Left ventricle myocardium inferior (tissue), 1 donor: Measurements from ENCODE around the gene ZBTB9. TPM values are rescaled to one million over a fixed set of nuclear protein-coding genes. Genes with fewer than 3 reads are reported as not detected.

Experiments
- DNase-seq: peaks from one replicate; pipeline ENCODE4 v3.0.0-alpha.2; 2020
- H3K27ac ChIP-seq: fragments of 200-600 bp; replicated peaks from 2 replicates; pipeline ENCODE4 v1.8.0; 2021
- H3K27me3 ChIP-seq: fragments of 200-600 bp; 2 replicates; pipeline ENCODE4 v1.8.0; 2021; ENCODE audit warnings: low read depth
- H3K36me3 ChIP-seq: fragments of 200-600 bp; 2 replicates; pipeline ENCODE4 v1.8.0; 2021
- H3K4me1 ChIP-seq: fragments of 200-600 bp; 2 replicates; pipeline ENCODE4 v1.8.0; 2021
- H3K4me3 ChIP-seq: fragments of 200-600 bp; 2 replicates; pipeline ENCODE4 v1.8.0; 2021; ENCODE audit warnings: mild to moderate bottlenecking, moderate library complexity
- H3K9me3 ChIP-seq: fragments of 200-600 bp; replicated peaks from 2 replicates; pipeline ENCODE4 v1.8.0; 2021
- intact Hi-C: fragments of 100-400 bp; cut with micrococcal nuclease; formaldehyde crosslinking; loops from one replicate; pipeline ENCODE4 v1.11.0; 2022
- total RNA-seq: library from RNA; stranded (reverse); fragmentation: NEBNext Ultra II Directional; extraction: Animal tissue kit (Norgen Biotek cat#: 25700); gene quantifications from one replicate; pipeline ENCODE4 v1.2.1, GENCODE V29; 2021
- TF ChIP-seq, protein P1 (sequence below): fragments of 200-600 bp; IDR thresholded peaks from 2 replicates; pipeline ENCODE4 v1.8.0; 2021; ENCODE audit warnings: antibody characterized with exemption, mild to moderate bottlenecking, borderline replicate concordance
- donor health status: DM: no; HTN: yes; CAD: no; lungs with severe emphysema.

ZBTB9 gene
- total RNA-seq, 1 donor from 2014 or later, result 4.9 TPM

DNA sequence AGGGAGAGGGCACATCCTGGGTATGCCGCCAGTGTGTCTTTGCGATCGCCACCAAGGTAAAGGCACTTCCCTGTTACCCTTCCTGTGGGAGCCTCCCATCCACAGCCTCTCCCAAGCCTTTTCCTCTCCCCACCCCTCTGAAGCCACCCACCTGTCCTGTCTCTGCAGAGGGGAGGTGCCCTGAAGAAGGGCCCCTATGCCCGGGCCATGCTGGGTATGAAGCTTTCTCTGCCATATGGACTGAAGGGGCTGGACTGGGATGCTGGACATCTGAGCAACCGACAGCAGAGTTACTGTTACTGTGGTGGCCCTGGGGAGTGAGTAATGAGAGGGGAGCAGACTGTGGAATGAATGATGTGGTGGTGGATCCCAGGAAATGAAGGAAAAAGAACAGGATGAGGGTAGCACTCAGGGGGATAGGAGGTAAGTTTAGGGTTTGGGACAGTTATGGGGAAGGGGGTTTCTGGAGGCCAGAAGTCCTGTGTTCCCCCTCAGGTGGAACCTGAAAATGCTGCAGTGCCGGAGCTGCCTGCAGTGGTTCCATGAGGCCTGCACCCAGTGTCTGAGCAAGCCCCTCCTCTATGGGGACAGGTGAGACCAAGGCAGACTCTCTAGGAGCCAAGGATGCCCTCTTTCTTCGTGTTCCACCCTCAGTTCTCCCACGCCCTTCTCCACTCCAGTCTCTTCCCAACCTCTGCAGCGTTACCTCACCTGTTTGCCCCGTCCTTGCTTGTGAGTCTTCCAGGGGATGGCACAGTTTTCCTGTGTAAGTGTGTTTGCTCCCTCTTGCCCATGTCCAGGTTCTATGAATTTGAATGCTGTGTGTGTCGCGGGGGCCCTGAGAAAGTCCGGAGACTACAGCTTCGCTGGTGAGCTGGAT lies 40.9 kb upstream of the ZBTB9 start:
- no peaks in the 10 kb centered on the region for H3K27me3 ChIP-seq
- TF ChIP-seq, protein P1, sequence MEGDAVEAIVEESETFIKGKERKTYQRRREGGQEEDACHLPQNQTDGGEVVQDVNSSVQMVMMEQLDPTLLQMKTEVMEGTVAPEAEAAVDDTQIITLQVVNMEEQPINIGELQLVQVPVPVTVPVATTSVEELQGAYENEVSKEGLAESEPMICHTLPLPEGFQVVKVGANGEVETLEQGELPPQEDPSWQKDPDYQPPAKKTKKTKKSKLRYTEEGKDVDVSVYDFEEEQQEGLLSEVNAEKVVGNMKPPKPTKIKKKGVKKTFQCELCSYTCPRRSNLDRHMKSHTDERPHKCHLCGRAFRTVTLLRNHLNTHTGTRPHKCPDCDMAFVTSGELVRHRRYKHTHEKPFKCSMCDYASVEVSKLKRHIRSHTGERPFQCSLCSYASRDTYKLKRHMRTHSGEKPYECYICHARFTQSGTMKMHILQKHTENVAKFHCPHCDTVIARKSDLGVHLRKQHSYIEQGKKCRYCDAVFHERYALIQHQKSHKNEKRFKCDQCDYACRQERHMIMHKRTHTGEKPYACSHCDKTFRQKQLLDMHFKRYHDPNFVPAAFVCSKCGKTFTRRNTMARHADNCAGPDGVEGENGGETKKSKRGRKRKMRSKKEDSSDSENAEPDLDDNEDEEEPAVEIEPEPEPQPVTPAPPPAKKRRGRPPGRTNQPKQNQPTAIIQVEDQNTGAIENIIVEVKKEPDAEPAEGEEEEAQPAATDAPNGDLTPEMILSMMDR, result no peak
- H3K27ac ChIP-seq, result peak overlapping the region; percentile 12
- intact Hi-C loops, result no loop called here
- H3K4me1 ChIP-seq, result peaks cover 72% of the 10 kb centered on the region
- H3K4me3 ChIP-seq, result no peak overlapping the region
- no peak for DNase-seq
- peaks cover 46% of the 10 kb centered on the region for H3K36me3 ChIP-seq
- no peaks in the 10 kb centered on the region for H3K9me3 ChIP-seq

DNA sequence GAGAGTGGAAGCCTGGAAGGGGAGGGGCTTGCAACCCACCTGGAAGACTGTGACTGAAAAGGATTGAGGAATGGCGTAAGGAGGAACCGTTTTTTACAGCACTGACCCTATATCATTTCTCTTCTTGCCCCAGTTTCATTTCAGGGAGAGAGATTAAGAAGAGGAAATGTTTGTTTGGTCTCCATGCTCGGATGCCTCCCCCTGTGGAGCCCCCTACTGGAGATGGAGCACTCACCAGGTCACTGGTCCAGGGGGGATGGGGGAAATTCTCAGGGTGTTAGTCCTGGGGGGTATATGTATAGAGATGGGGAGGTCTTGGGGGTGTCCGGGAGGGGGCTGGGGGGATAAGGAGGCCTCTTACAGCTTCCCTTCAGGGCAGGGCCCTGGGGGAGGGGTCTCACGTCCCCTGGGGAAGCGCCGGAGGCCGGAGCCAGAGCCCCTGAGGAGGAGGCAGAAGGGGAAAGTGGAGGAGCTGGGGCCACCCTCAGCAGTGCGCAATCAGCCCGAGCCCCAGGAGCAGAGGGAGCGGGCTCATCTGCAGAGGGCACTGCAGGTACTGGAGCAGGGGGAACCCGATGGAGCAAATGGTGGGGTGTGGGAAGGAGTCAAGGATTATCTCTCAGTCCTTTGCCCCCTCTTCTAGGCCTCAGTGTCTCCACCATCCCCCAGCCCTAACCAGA lies 39.6 kb upstream of the ZBTB9 start:
- no peaks in the 10 kb centered on the region for H3K27me3 ChIP-seq
- DNase-seq, result no peak
- H3K27ac ChIP-seq, result no peak overlapping the region
- H3K9me3 ChIP-seq, result no peaks in the 10 kb centered on the region
- intact Hi-C loops, result no loop called here
- H3K36me3 ChIP-seq, result peaks cover 46% of the 10 kb centered on the region
- TF ChIP-seq, protein P1, result no peak
- no peak overlapping the region for H3K4me3 ChIP-seq
- peaks cover 83% of the 10 kb centered on the region for H3K4me1 ChIP-seq

DNA sequence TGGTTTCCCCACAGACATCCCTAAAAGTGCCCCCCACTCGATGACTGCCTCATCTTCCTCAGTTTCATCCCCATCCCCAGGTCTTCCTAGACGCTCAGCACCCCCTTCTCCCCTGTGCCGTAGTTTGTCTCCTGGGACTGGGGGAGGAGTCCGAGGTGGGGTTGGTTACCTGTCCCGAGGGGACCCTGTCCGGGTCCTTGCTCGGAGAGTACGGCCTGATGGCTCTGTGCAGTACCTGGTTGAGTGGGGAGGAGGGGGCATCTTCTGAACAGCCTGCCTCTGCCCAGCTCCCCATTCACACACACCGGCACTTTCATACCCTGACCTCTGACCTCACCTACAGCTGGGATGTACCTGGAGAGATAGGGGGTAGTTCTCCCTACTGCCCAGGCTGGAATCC lies 38.5 kb upstream of the ZBTB9 start:
- Histone ChIP-seq H3K36me3 (peaks cover 46% of the 10 kb centered on the region), H3K4me3 (no peak overlapping the region), H3K9me3 (no peaks in the 10 kb centered on the region), H3K4me1 (peaks cover 81% of the 10 kb centered on the region), H3K27ac (no peak overlapping the region), H3K27me3 (no peaks in the 10 kb centered on the region)
- intact Hi-C loops, result no loop called here
- no peak for DNase-seq
- TF ChIP-seq, protein P1, result no peak

DNA sequence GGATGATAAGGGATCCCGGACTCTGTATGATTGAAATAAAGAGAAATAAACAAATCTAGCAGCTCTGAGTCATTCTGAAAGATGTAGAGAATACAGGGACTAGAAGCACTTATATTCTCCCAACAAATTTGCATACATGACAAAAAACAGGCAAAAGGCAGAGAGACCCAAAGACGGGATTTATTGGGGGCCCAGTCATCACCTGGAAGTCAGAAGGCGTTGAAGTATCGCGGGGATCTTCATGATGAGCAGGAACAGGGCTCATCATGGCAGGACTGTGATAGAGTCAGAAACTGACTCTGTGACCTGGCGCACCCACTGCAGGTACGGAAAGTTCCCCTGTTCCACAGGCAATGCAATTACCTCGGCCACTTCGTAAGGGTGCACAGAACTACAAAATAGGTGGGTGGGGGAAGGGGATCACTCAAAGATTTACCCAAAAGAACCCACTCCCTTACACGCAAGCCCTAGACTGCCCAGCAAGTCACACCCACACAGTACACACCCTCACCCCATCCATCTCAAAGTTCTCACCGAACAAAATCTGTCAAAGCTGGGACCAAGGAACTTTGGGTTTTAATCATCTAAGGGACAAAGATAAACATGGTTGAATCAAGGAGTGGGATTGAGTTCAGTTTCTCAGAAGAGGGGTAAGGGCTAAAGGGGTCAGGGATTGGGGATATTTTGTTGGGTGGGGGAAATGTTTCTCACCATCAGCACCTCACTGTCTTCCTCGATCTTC lies 37.8 kb upstream of the ZBTB9 start:
- TF ChIP-seq, protein P1, result no peak
- Histone ChIP-seq H3K9me3 (no peaks in the 10 kb centered on the region), H3K36me3 (peaks cover 46% of the 10 kb centered on the region), H3K27ac (peak overlapping the region; percentile 97), H3K4me1 (peaks cover 74% of the 10 kb centered on the region), H3K4me3 (peak overlapping the region; percentile 86), H3K27me3 (no peaks in the 10 kb centered on the region)
- DNase-seq, result no peak
- intact Hi-C loops, result no loop called here

DNA sequence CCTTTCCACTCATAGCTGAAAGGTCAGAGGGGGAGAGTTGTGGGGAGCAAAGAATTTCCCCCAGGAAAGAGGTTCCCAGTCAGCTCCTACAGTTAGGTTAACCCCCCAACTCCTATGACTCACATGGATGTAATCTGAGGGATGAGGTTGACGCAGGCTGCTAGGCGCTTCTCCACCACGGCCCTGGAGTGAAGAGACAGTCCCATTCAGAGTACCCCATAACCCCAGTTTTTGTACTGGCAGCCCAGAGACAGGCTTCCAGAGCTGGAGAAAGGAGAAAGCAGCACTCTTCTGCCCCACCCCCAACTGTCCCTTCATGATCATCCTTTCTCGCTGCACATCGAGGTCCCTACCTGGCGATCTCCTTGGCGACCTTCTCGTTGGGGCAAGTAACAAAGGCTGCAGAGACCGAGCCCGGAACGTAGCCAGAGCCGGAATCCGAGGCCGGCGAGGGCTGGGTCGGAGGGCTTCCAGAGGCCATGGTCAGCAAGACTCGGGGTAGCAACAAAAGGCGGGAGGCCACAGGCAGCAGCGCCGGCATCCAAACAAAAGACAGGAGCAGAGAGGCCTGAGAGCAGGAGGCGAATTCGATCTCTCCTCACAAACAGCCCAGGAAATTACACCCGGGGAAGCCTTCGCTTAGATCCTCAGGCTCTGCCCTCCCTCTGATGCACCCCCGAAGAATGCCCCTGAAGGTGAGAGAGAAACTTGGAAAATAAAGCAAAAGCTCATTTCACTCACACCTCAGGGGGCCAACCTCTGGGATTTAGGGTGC lies 37.1 kb upstream of the ZBTB9 start:
- intact Hi-C loops, result no loop called here
- H3K4me3 ChIP-seq, result peak overlapping the region; percentile 86
- H3K27me3 ChIP-seq, result no peaks in the 10 kb centered on the region
- TF ChIP-seq, protein P1, result no peak
- peaks cover 43% of the 10 kb centered on the region for H3K36me3 ChIP-seq
- peak overlapping the region; percentile 97 for H3K27ac ChIP-seq
- peaks cover 67% of the 10 kb centered on the region for H3K4me1 ChIP-seq
- no peaks in the 10 kb centered on the region for H3K9me3 ChIP-seq
- DNase-seq, result no peak
